ENCODE measurements around the gene COL5A3.

The COL5A3 gene

GRCh38 chr19:9971166-9971897 is 39.0 kb downstream of the COL5A3 start:
- Histone ChIP-seq H3K9me3 (ENCODE audit: control insufficient read depth, low read length) (no peaks in the 10 kb centered on the region), H3K4me1 (ENCODE audit: control insufficient read depth, insufficient read depth, low read length, poor library complexity, severe bottlenecking) (no peaks in the 10 kb centered on the region), H3K36me3 (ENCODE audit: control insufficient read depth, insufficient read depth, low read length) (no peaks in the 10 kb centered on the region), H3K27ac (ENCODE audit: low read depth, low read length, severe bottlenecking) (no peak overlapping the region), H3K4me3 (ENCODE audit: extremely low read depth, insufficient read depth, low read length, poor library complexity, severe bottlenecking) (no peak overlapping the region)
- 80 to 85% methylated on average over 13 to 15 of the region's 15 CpGs for WGBS, 2 experiments (ENCODE audit: insufficient coverage in 2 of 2)

GRCh38 chr19:9970481-9970880 is 39.8 kb downstream of the COL5A3 start:
- WGBS, 2 experiments (ENCODE audit: insufficient coverage in 2 of 2) = 81 to 92% methylated on average over 2 to 8 of the region's 8 CpGs
- Histone ChIP-seq H3K4me1 (ENCODE audit: control insufficient read depth, insufficient read depth, low read length, poor library complexity, severe bottlenecking) (no peaks in the 10 kb centered on the region), H3K27ac (ENCODE audit: low read depth, low read length, severe bottlenecking) (no peak overlapping the region), H3K36me3 (ENCODE audit: control insufficient read depth, insufficient read depth, low read length) (no peaks in the 10 kb centered on the region), H3K4me3 (ENCODE audit: extremely low read depth, insufficient read depth, low read length, poor library complexity, severe bottlenecking) (no peak overlapping the region), H3K9me3 (ENCODE audit: control insufficient read depth, low read length) (no peaks in the 10 kb centered on the region)

DNA sequence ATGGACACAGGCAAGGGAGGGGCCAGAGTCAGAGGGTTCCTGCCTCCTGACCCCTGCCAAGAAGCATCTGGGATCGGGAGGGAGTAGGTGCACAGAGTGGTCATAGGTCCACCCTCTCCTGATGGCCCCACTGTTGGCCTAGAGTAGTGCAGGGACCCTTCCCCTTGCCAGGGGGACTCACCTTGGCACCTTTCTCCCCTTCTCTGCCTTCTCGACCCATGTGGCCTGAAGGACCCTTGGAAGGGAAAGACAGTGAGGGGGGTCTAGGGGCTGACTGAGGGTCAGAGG is 40.7 kb downstream of the COL5A3 start:
- H3K4me1 ChIP-seq (ENCODE audit: control insufficient read depth, insufficient read depth, low read length, poor library complexity, severe bottlenecking) = no peaks in the 10 kb centered on the region
- 80 to 100% methylated on average over 1 of the region's 2 CpGs for WGBS, 2 experiments (ENCODE audit: insufficient coverage in 2 of 2)
- H3K4me3 ChIP-seq (ENCODE audit: extremely low read depth, insufficient read depth, low read length, poor library complexity, severe bottlenecking) = no peak overlapping the region
- H3K36me3 ChIP-seq (ENCODE audit: control insufficient read depth, insufficient read depth, low read length) = no peaks in the 10 kb centered on the region
- no peaks in the 10 kb centered on the region for H3K9me3 ChIP-seq (ENCODE audit: control insufficient read depth, low read length)
- H3K27ac ChIP-seq (ENCODE audit: low read depth, low read length, severe bottlenecking) = no peak overlapping the region

- no peaks in the 10 kb centered on the region for H3K36me3 ChIP-seq (ENCODE audit: control insufficient read depth, insufficient read depth, low read length)
- WGBS, 2 experiments (ENCODE audit: insufficient coverage in 2 of 2) = 81 to 83% methylated on average over 6 to 7 of the region's 8 CpGs
- H3K27ac ChIP-seq (ENCODE audit: low read depth, low read length, severe bottlenecking) = no peak overlapping the region
- no peaks in the 10 kb centered on the region for H3K4me1 ChIP-seq (ENCODE audit: control insufficient read depth, insufficient read depth, low read length, poor library complexity, severe bottlenecking)
- H3K4me3 ChIP-seq (ENCODE audit: extremely low read depth, insufficient read depth, low read length, poor library complexity, severe bottlenecking) = no peak overlapping the region
- no peaks in the 10 kb centered on the region for H3K9me3 ChIP-seq (ENCODE audit: control insufficient read depth, low read length)
Measured at GRCh38 chr19:9968820-9969687, 41.2 kb downstream of the COL5A3 start.

- 40% methylated on average over 1 of the region's 4 CpGs; no CpG with 5 or more reads in 1 of the 2 experiments for WGBS, 2 experiments (ENCODE audit: insufficient coverage in 2 of 2)
- Histone ChIP-seq H3K4me3 (ENCODE audit: extremely low read depth, insufficient read depth, low read length, poor library complexity, severe bottlenecking) (no peak overlapping the region), H3K27ac (ENCODE audit: low read depth, low read length, severe bottlenecking) (no peak overlapping the region), H3K9me3 (ENCODE audit: control insufficient read depth, low read length) (no peaks in the 10 kb centered on the region), H3K4me1 (ENCODE audit: control insufficient read depth, insufficient read depth, low read length, poor library complexity, severe bottlenecking) (no peaks in the 10 kb centered on the region), H3K36me3 (ENCODE audit: control insufficient read depth, insufficient read depth, low read length) (no peaks in the 10 kb centered on the region)
Measured at GRCh38 chr19:9967326-9967725, 43.0 kb downstream of the COL5A3 start.

DNA sequence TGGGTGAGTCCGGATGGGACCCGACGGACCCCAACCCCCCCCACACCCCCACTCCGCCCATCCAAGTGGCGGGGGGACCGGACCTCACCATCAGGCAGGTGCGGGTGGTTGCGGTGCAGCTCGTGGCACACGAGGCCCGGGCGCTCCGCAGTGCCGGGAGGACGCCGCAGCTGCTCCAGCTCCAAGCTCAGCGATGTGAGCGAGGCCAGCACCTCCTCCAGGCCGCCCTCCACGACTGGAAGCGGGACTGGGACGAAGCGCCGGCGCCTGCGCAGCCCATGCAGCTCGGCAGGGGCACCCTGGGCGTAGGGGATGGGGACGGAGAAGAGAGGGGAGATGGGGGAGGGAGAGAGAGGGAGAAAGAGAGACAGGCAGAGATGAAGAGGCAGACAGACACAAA is 43.9 kb downstream of the COL5A3 start:
- 5 to 8% methylated on average over 10 to 20 of the region's 29 CpGs for WGBS, 2 experiments (ENCODE audit: insufficient coverage in 2 of 2)
- Histone ChIP-seq H3K4me3 (ENCODE audit: extremely low read depth, insufficient read depth, low read length, poor library complexity, severe bottlenecking) (no peak overlapping the region), H3K4me1 (ENCODE audit: control insufficient read depth, insufficient read depth, low read length, poor library complexity, severe bottlenecking) (no peaks in the 10 kb centered on the region), H3K36me3 (ENCODE audit: control insufficient read depth, insufficient read depth, low read length) (no peaks in the 10 kb centered on the region), H3K27ac (ENCODE audit: low read depth, low read length, severe bottlenecking) (no peak overlapping the region), H3K9me3 (ENCODE audit: control insufficient read depth, low read length) (no peaks in the 10 kb centered on the region)

DNA sequence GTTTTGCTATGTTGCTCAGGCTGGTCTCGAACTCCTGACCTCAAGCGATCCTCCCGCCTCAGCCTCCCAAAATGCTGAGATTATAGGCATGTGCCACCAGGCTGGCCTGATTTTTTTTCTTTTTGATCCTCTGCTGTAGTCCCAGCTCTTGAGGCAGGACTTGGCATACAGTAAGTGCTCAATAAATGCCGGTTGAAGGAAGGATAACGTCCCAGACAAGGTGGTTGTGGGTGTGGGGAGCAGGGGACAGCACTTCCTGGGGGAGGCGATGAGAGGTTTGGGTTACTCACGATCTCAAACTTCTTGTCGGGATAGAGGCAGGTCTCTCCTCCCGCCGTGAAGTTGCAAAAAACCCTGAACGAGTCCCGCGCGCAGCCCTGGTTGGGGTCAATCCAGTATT is 44.3 kb downstream of the COL5A3 start:
- H3K36me3 ChIP-seq (ENCODE audit: control insufficient read depth, insufficient read depth, low read length) = no peaks in the 10 kb centered on the region
- no peaks in the 10 kb centered on the region for H3K9me3 ChIP-seq (ENCODE audit: control insufficient read depth, low read length)
- no peaks in the 10 kb centered on the region for H3K4me1 ChIP-seq (ENCODE audit: control insufficient read depth, insufficient read depth, low read length, poor library complexity, severe bottlenecking)
- WGBS, 2 experiments (ENCODE audit: insufficient coverage in 2 of 2) = 39 to 79% methylated on average over 5 to 14 of the region's 14 CpGs
- no peak overlapping the region for H3K4me3 ChIP-seq (ENCODE audit: extremely low read depth, insufficient read depth, low read length, poor library complexity, severe bottlenecking)
- H3K27ac ChIP-seq (ENCODE audit: low read depth, low read length, severe bottlenecking) = no peak overlapping the region

DNA sequence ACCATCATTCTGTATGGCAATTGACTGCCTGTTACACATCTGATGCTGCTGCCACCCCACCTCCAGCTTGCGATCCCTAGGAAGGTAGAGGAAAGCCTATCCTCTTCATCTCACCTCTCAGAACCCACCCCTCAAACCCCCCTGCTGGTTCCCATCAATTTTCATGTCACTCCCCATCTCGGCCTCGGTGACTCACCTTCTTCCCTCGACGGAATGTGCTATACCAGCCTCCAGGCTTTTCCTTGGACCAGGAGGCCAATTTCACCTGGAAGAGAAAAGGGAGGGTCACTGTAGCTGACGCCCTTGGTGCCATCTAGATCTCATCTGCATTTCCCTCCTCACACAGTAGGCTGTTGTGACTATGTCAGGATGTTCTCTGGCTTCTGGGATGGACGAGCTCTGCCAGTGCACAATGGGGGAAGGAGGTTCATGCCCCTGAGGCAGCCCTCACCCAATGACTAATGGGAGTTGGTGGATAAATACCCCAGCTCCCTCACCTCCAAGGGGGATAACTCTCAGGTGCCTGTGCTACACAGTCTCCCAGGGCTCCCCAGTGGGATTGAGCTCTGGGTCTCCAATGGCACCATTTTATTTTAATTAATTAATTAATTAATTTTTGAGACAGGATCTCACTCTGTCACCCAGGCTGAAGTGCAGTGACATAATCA is 47.5 kb downstream of the COL5A3 start:
- Histone ChIP-seq H3K36me3 (ENCODE audit: control insufficient read depth, insufficient read depth, low read length) (no peaks in the 10 kb centered on the region), H3K27ac (ENCODE audit: low read depth, low read length, severe bottlenecking) (no peak overlapping the region), H3K4me1 (ENCODE audit: control insufficient read depth, insufficient read depth, low read length, poor library complexity, severe bottlenecking) (no peaks in the 10 kb centered on the region), H3K4me3 (ENCODE audit: extremely low read depth, insufficient read depth, low read length, poor library complexity, severe bottlenecking) (no peak overlapping the region), H3K9me3 (ENCODE audit: control insufficient read depth, low read length) (no peaks in the 10 kb centered on the region)
- 37 to 44% methylated on average over 3 to 5 of the region's 7 CpGs for WGBS, 2 experiments (ENCODE audit: insufficient coverage in 2 of 2)

GRCh38 chr19:9961103-9961502 is 49.2 kb downstream of the COL5A3 start:
- H3K27ac ChIP-seq (ENCODE audit: low read depth, low read length, severe bottlenecking) = no peak overlapping the region
- no peaks in the 10 kb centered on the region for H3K9me3 ChIP-seq (ENCODE audit: control insufficient read depth, low read length)
- no peak overlapping the region for H3K4me3 ChIP-seq (ENCODE audit: extremely low read depth, insufficient read depth, low read length, poor library complexity, severe bottlenecking)
- no peaks in the 10 kb centered on the region for H3K4me1 ChIP-seq (ENCODE audit: control insufficient read depth, insufficient read depth, low read length, poor library complexity, severe bottlenecking)
- H3K36me3 ChIP-seq (ENCODE audit: control insufficient read depth, insufficient read depth, low read length) = no peaks in the 10 kb centered on the region
- 100% methylated on average over 1 of the region's 4 CpGs; no CpG with 5 or more reads in 1 of the 2 experiments for WGBS, 2 experiments (ENCODE audit: insufficient coverage in 2 of 2)

- H3K36me3 ChIP-seq (ENCODE audit: control insufficient read depth, insufficient read depth, low read length) = no peaks in the 10 kb centered on the region
- H3K9me3 ChIP-seq (ENCODE audit: control insufficient read depth, low read length) = no peaks in the 10 kb centered on the region
- no peaks in the 10 kb centered on the region for H3K4me1 ChIP-seq (ENCODE audit: control insufficient read depth, insufficient read depth, low read length, poor library complexity, severe bottlenecking)
- no peak overlapping the region for H3K4me3 ChIP-seq (ENCODE audit: extremely low read depth, insufficient read depth, low read length, poor library complexity, severe bottlenecking)
- 100% methylated on average over 1 of the region's 1 CpG for WGBS, 2 experiments (ENCODE audit: insufficient coverage in 2 of 2)
- no peak overlapping the region for H3K27ac ChIP-seq (ENCODE audit: low read depth, low read length, severe bottlenecking)
Measured at GRCh38 chr19:9958379-9958821, 51.9 kb downstream of the COL5A3 start.

Data from mesodermal cell (in vitro differentiated cells).